SK-N-SH (cell line): ENCODE data around the gene BARHL2. TPM values are rescaled to one million over a fixed set of nuclear protein-coding genes. Genes with fewer than 3 reads are reported as not detected.

Experiments used
- CTCF ChIA-PET: fragments of 300-600, 350-600 bp; formaldehyde crosslinking; extraction: SDS; loops from one replicate; lab custom pipeline; 2021; lab: Yijun Ruan, JAX
- POLR2A ChIA-PET: fragments of 350-600 bp; sonication (Branson Sonifier 250); formaldehyde crosslinking; extraction: SDS; loops from one replicate; lab custom pipeline; 2020; ENCODE audit warnings: antibody characterized with exemption, inconsistent platforms; lab: Yijun Ruan, JAX
- DNase-seq: peaks from one replicate; pipeline ENCODE4 v3.0.0; 2012
- H2AFZ ChIP-seq: fragments of 200-600 bp; sonication (generic); 2 replicates; pipeline ENCODE4 v1.8.1; 2016; ENCODE audit warnings: antibody characterized with exemption, mild to moderate bottlenecking, low read depth
- H3F3A ChIP-seq: fragments of 200-600 bp; sonication (generic); replicated peaks from 2 replicates; pipeline ENCODE3; 2016; ENCODE audit warnings: antibody characterized with exemption, mild to moderate bottlenecking; ENCODE audit not compliant: insufficient read depth
- H3K27ac ChIP-seq, 2 experiments: fragments of 200-500 bp in 1 of 2; fragments of 200-600 bp in 1 of 2; sonication (Bioruptor generic) in 1 of 2; sonication (generic), shearing (Covaris generic) in 1 of 2; 2 replicates each; pipeline versions ENCODE4 v1.5.1 to v1.6.1; 2014 to 2016; ENCODE audit warnings: low read depth in 2 of 2, inconsistent platforms in 1 of 2, low read length in 1 of 2, mild to moderate bottlenecking in 1 of 2, mixed read lengths in 1 of 2
- H3K27me3 ChIP-seq: fragments of 200-600 bp; sonication (generic), shearing (Covaris generic); 2 replicates; pipeline ENCODE4 v1.6.1; 2016; ENCODE audit warnings: mixed run types; ENCODE audit not compliant: insufficient read depth
- H3K36me3 ChIP-seq, 2 experiments: fragments of 200-500 bp in 1 of 2; fragments of 200-600 bp in 1 of 2; sonication (Bioruptor generic) in 1 of 2; sonication (generic) in 1 of 2; replicated peaks in 1 of 2; 2 replicates each; pipeline versions ENCODE3 to v1.5.1; 2014 to 2016; ENCODE audit warnings: low read length in 1 of 2, mild to moderate bottlenecking in 1 of 2; ENCODE audit not compliant: insufficient read depth in 2 of 2, control insufficient read depth in 1 of 2
- H3K4me1 ChIP-seq, 2 experiments: fragments of 200-500 bp in 1 of 2; fragments of 200-600 bp in 1 of 2; sonication (Bioruptor generic) in 1 of 2; sonication (generic), shearing (Covaris generic) in 1 of 2; 2 replicates each; pipeline versions ENCODE4 v1.5.1 to v1.6.1; 2014 to 2016; ENCODE audit warnings: low read depth in 1 of 2, low read length in 1 of 2, mixed run types in 1 of 2; ENCODE audit not compliant: insufficient read depth in 2 of 2, control insufficient read depth in 1 of 2
- H3K4me2 ChIP-seq: fragments of 200-600 bp; sonication (generic), shearing (Covaris generic); 2 replicates; pipeline ENCODE4 v1.6.1; 2017; ENCODE audit warnings: mixed run types
- H3K4me3 ChIP-seq, 2 experiments: fragments of 200-500 bp in 1 of 2; fragments of 200-600 bp in 1 of 2; sonication (Bioruptor generic) in 1 of 2; sonication (generic), shearing (Covaris generic) in 1 of 2; 2 replicates each; pipeline versions ENCODE4 v1.5.1 to v1.8.1; 2014 to 2016; ENCODE audit warnings: low read depth in 2 of 2, inconsistent platforms in 1 of 2, low read length in 1 of 2, mild to moderate bottlenecking in 1 of 2, mixed read lengths in 1 of 2, moderate library complexity in 1 of 2
- H3K79me2 ChIP-seq: fragments of 200-600 bp; sonication (generic); 2 replicates; pipeline ENCODE4 v1.8.1; 2017; ENCODE audit warnings: mild to moderate bottlenecking; ENCODE audit not compliant: insufficient read depth
- H3K9ac ChIP-seq: fragments of 200-600 bp; sonication (generic); 2 replicates; pipeline ENCODE4 v1.6.1; 2017; ENCODE audit warnings: mixed run types
- H3K9me2 ChIP-seq: fragments of 200-600 bp; sonication (generic); 2 replicates; pipeline ENCODE4 v1.6.1; 2017; ENCODE audit warnings: mixed run types
- H3K9me3 ChIP-seq: fragments of 200-600 bp; sonication (generic); 2 replicates; pipeline ENCODE4 v1.6.1; 2017; ENCODE audit warnings: mixed run types, mild to moderate bottlenecking, moderate library complexity
- H4K20me1 ChIP-seq: fragments of 200-600 bp; sonication (generic); 2 replicates; pipeline ENCODE4 v1.6.1; 2017; ENCODE audit warnings: mild to moderate bottlenecking, mixed run types; ENCODE audit not compliant: insufficient read depth
- GABPA ChIP-seq: IDR thresholded peaks from 2 replicates; pipeline ENCODE4 v1.4.0; 2012; ENCODE audit warnings: low read depth, mild to moderate bottlenecking
- GATA2 ChIP-seq: sonication (generic); formaldehyde crosslinking; IDR thresholded peaks from 2 replicates; pipeline ENCODE4 v1.5.0; 2020; ENCODE audit warnings: mild to moderate bottlenecking, missing genetic modification reagents
- TEAD4 ChIP-seq: IDR thresholded peaks from 2 replicates; pipeline ENCODE4 v1.4.0; 2012; ENCODE audit warnings: mild to moderate bottlenecking, borderline replicate concordance; ENCODE audit not compliant: insufficient read depth
- WGBS: methylation state at CpG from one replicate; pipeline ENCODE4 v1.1.6; 2017; ENCODE audit warnings: low lambda C conversion rate; 5-methylcytosine and 5-hydroxymethylcytosine counted together
- polyA plus RNA-seq, 3 experiments: library from polyadenylated mRNA; depleted of rRNA; stranded (reverse); fragments of >200 nt; gene quantifications; 2 replicates each; pipeline ENCODE4 v1.2.3, GENCODE V29; 2012
- TF ChIP-seq, protein P1 (sequence below): IDR thresholded peaks from 2 replicates; pipeline ENCODE4 v1.6.1; 2012; ENCODE audit warnings: mild to moderate bottlenecking, low read depth, low read length, moderate library complexity
- TF ChIP-seq, protein P2 (sequence below): fragments of 200-600 bp; sonication (generic); IDR thresholded peaks from 2 replicates; pipeline ENCODE4 v1.6.1; 2017; ENCODE audit warnings: antibody characterized with exemption, mild to moderate bottlenecking, moderate library complexity
- TF ChIP-seq, protein P3 (sequence below): IDR thresholded peaks from 2 replicates; pipeline ENCODE4 v1.4.0; 2012; ENCODE audit warnings: low read depth, borderline replicate concordance

The BARHL2 gene
- polyA plus RNA-seq, 1 of the 3 experiments (the other 2 are of a cell fraction) = not detected

DNA sequence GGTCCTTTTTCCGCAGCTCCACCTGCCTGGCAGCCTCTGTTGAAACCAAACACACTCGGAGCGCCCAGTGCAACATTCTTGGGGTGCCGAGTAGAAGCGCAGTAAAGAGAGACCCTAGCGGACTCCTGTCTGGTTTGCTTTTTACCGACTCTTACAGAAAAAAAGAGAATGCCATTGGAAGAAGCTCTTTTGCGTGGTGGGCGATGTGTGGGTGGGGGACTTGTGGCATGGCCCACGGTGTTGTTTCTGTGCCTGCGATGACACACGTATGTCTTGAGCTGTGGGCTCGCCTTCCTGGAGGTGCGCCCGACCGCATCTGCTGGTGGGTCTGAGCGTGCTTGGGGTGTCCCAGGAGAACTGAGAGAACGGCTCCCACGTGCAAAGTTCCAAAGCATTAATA is 7.3 kb upstream of the BARHL2 start (continued):
- TF ChIP-seq, protein P1, sequence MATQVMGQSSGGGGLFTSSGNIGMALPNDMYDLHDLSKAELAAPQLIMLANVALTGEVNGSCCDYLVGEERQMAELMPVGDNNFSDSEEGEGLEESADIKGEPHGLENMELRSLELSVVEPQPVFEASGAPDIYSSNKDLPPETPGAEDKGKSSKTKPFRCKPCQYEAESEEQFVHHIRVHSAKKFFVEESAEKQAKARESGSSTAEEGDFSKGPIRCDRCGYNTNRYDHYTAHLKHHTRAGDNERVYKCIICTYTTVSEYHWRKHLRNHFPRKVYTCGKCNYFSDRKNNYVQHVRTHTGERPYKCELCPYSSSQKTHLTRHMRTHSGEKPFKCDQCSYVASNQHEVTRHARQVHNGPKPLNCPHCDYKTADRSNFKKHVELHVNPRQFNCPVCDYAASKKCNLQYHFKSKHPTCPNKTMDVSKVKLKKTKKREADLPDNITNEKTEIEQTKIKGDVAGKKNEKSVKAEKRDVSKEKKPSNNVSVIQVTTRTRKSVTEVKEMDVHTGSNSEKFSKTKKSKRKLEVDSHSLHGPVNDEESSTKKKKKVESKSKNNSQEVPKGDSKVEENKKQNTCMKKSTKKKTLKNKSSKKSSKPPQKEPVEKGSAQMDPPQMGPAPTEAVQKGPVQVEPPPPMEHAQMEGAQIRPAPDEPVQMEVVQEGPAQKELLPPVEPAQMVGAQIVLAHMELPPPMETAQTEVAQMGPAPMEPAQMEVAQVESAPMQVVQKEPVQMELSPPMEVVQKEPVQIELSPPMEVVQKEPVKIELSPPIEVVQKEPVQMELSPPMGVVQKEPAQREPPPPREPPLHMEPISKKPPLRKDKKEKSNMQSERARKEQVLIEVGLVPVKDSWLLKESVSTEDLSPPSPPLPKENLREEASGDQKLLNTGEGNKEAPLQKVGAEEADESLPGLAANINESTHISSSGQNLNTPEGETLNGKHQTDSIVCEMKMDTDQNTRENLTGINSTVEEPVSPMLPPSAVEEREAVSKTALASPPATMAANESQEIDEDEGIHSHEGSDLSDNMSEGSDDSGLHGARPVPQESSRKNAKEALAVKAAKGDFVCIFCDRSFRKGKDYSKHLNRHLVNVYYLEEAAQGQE = no peak

DNA sequence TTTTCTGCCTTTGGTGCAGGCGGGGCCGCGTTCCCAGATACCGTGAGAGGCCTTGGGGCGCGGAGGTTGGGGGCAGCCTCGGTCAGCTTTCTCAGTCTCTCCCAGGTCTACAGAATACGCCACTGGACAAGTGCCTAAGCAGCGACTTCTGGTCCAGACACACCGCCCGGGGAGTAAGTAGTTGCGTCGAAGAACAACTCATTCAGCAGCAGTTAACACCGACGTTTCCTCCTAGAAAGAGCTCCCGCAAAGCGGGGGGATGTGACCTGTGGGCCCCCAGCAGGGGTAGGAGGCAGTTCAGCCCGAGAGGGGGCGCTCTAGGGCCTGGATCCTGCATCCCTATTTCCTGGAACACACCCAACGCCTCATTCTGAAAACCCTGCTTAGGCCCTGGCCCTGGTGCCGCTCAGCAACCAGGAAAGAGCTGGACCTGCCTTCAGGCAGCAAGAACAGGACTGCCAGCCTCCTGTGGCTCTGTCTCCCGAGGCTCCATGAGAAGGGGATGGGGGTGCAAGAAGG is 6.5 kb upstream of the BARHL2 start:
- WGBS = 46% methylated on average over 7 of the region's 22 CpGs
- H3K9ac ChIP-seq = no peak overlapping the region
- DNase-seq = peak; percentile 55
- no peaks in the 10 kb centered on the region for H4K20me1 ChIP-seq
- H3K9me2 ChIP-seq = no peaks in the 10 kb centered on the region
- H3K9me3 ChIP-seq = no peaks in the 10 kb centered on the region
- no peaks in the 10 kb centered on the region for H3K79me2 ChIP-seq
- ChIA-PET POLR2A (no interaction called here), CTCF (interaction anchor here (0.6 to 4.9 kb wide), 5 partner anchors 13 to 616 kb away, joined by 3 to 23 read pairs (median 3); partner anchors contain the start of gene ZNF644)
- H3K27ac ChIP-seq = no peak overlapping the region
- H3K4me2 ChIP-seq = no peak overlapping the region
- no peaks in the 10 kb centered on the region for H3K36me3 ChIP-seq
- H2AFZ ChIP-seq = no peak overlapping the region
- peaks cover 96% of the 10 kb centered on the region for H3K27me3 ChIP-seq
- H3K4me3 ChIP-seq = peak overlapping the region in 1 of 2 experiments; percentile 46; a peak in 1 of 4 replicates
- TF ChIP-seq TEAD4 = no peak
- TF ChIP-seq, protein P2, sequence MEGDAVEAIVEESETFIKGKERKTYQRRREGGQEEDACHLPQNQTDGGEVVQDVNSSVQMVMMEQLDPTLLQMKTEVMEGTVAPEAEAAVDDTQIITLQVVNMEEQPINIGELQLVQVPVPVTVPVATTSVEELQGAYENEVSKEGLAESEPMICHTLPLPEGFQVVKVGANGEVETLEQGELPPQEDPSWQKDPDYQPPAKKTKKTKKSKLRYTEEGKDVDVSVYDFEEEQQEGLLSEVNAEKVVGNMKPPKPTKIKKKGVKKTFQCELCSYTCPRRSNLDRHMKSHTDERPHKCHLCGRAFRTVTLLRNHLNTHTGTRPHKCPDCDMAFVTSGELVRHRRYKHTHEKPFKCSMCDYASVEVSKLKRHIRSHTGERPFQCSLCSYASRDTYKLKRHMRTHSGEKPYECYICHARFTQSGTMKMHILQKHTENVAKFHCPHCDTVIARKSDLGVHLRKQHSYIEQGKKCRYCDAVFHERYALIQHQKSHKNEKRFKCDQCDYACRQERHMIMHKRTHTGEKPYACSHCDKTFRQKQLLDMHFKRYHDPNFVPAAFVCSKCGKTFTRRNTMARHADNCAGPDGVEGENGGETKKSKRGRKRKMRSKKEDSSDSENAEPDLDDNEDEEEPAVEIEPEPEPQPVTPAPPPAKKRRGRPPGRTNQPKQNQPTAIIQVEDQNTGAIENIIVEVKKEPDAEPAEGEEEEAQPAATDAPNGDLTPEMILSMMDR = peak; percentile 43
- peaks cover 3 to 12% of the 10 kb centered on the region in 2 experiments; a peak in 2 of 4 replicates for H3K4me1 ChIP-seq
- peaks cover 5% of the 10 kb centered on the region for H3F3A ChIP-seq

DNA sequence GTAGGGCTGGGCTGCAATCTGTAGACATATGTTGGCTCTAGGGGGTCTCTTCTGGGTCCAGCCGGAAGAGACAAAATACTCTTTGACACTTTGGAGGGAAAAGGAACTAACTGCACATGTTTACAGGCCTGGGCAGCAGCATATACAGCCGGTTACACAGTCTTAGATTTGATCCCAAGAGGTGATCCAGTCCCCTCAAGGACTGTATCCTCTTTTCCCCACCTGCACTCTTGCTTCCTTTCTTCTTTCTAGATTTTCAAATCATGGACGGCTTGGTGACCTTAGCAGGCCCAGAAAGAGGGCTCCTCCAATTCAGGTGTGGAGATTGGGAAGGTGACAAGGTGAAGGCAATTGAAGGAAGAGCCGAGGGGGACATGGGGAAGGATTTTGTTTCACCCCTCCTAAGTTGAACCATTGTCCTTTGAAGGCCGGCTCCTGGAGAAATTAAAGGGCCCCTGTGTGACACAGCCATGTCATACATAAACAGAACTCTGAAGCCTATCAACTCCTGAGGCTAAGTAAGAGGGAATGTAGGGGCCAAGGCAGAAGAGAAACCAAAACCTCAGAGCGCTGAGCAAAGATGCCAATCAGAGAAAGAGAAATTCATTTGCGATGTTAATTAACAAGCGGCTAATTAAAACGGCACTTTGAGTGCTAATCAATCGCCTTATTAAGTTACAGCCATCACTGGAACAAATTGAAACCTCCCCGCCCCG is 5.9 kb upstream of the BARHL2 start:
- no peaks in the 10 kb centered on the region for H4K20me1 ChIP-seq
- H3K4me3 ChIP-seq = no peak overlapping the region
- no peaks in the 10 kb centered on the region for H3K9me3 ChIP-seq
- ChIA-PET CTCF (interaction anchor here (0.6 to 4.9 kb wide), 7 partner anchors 12 to 616 kb away, joined by 3 to 32 read pairs (median 4); no protein-coding TSS in a partner anchor), POLR2A (no interaction called here)
- no peaks in the 10 kb centered on the region for H3K9me2 ChIP-seq
- no peak for DNase-seq
- H3K79me2 ChIP-seq = no peaks in the 10 kb centered on the region
- H3K27ac ChIP-seq = no peak overlapping the region
- WGBS = 24% methylated on average over 12 of the region's 12 CpGs
- peaks cover 5% of the 10 kb centered on the region for H3F3A ChIP-seq
- H3K27me3 ChIP-seq = peaks cover 96% of the 10 kb centered on the region
- H3K4me2 ChIP-seq = no peak overlapping the region
- H3K36me3 ChIP-seq = no peaks in the 10 kb centered on the region
- no peak overlapping the region for H2AFZ ChIP-seq
- H3K4me1 ChIP-seq = peaks cover 3 to 12% of the 10 kb centered on the region in 2 experiments; a peak in 2 of 4 replicates
- H3K9ac ChIP-seq = no peak overlapping the region
- TF ChIP-seq, protein P3, sequence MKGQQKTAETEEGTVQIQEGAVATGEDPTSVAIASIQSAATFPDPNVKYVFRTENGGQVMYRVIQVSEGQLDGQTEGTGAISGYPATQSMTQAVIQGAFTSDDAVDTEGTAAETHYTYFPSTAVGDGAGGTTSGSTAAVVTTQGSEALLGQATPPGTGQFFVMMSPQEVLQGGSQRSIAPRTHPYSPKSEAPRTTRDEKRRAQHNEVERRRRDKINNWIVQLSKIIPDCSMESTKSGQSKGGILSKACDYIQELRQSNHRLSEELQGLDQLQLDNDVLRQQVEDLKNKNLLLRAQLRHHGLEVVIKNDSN = no peak
- TF ChIP-seq, protein P2 = no peak
- TF ChIP-seq GATA2 = no peak
- no peak for TF ChIP-seq GABPA
- TF ChIP-seq, protein P1 = no peak
